Keratinocyte (primary cell): ENCODE measurements around the gene PCCA. TPM values are rescaled to one million over a fixed set of nuclear protein-coding genes. Genes with fewer than 3 reads are reported as not detected.

ENCODE experiments used
- DNase-seq: peaks from one replicate; pipeline ENCODE4 v3.0.0-alpha.2; 2011; ENCODE audit warnings: low read depth, missing footprints, low spot score
- FAIRE-seq: peaks from 2 replicates; lab custom pipeline; 2011; peaks lifted over from hg19 to GRCh38; lab: Jason Lieb, UNC
- H2AFZ ChIP-seq: 2 replicates; pipeline ENCODE4 v1.6.0; 2012; ENCODE audit warnings: low read length, control low read depth, inconsistent platforms; ENCODE audit not compliant: control insufficient read depth
- H3K27ac ChIP-seq: 2 replicates; pipeline ENCODE4 v1.5.1; 2011; ENCODE audit warnings: low read length; ENCODE audit not compliant: control insufficient read depth, insufficient read depth
- H3K27me3 ChIP-seq: 3 replicates; pipeline ENCODE4 v1.6.0; 2011; ENCODE audit warnings: low read length; ENCODE audit not compliant: control insufficient read depth, insufficient read depth; ENCODE audit errors: extremely low read depth
- H3K36me3 ChIP-seq, 2 experiments: 2 replicates in 1 of 2; 3 replicates in 1 of 2; pipeline ENCODE4 v1.5.1; 2011; ENCODE audit warnings: low read length in 2 of 2, mild to moderate bottlenecking in 1 of 2; ENCODE audit not compliant: control insufficient read depth in 2 of 2, insufficient read depth in 2 of 2; ENCODE audit errors: extremely low read depth in 1 of 2
- H3K4me1 ChIP-seq: 3 replicates; pipeline ENCODE4 v1.5.1; 2011; ENCODE audit warnings: low read length; ENCODE audit not compliant: control insufficient read depth, insufficient read depth; ENCODE audit errors: extremely low read depth
- H3K4me2 ChIP-seq: 3 replicates; pipeline ENCODE4 v1.6.0; 2011; ENCODE audit warnings: low read depth, low read length; ENCODE audit not compliant: control insufficient read depth, insufficient read depth; ENCODE audit errors: extremely low read depth
- H3K4me3 ChIP-seq, 3 experiments: fragments of 200-600 bp in 1 of 3; sonication (generic) in 1 of 3; 2 replicates in 2 of 3; 3 replicates in 1 of 3; pipeline ENCODE4 v1.5.1; 2011 to 2016; ENCODE audit warnings: low read length in 3 of 3, mild to moderate bottlenecking in 3 of 3, control low read depth in 2 of 3, inconsistent platforms in 1 of 3, low read depth in 1 of 3, mixed read lengths in 1 of 3, mixed run types in 1 of 3, moderate library complexity in 1 of 3; ENCODE audit not compliant: control insufficient read depth in 2 of 3, insufficient read depth in 2 of 3; ENCODE audit errors: extremely low read depth in 1 of 3
- H3K79me2 ChIP-seq: 2 replicates; pipeline ENCODE4 v1.6.0; 2012; ENCODE audit warnings: low read length; ENCODE audit not compliant: control insufficient read depth, insufficient read depth
- H3K9ac ChIP-seq: 3 replicates; pipeline ENCODE4 v1.6.0; 2011; ENCODE audit warnings: low read length; ENCODE audit not compliant: control insufficient read depth, insufficient read depth; ENCODE audit errors: extremely low read depth
- H3K9me1 ChIP-seq: 3 replicates; pipeline ENCODE4 v1.6.0; 2011; ENCODE audit warnings: low read length; ENCODE audit not compliant: control insufficient read depth, insufficient read depth; ENCODE audit errors: extremely low read depth
- H3K9me3 ChIP-seq: 2 replicates; pipeline ENCODE4 v1.5.1; 2012; ENCODE audit warnings: low read depth, low read length; ENCODE audit not compliant: control insufficient read depth
- H4K20me1 ChIP-seq: 3 replicates; pipeline ENCODE4 v1.6.0; 2011; ENCODE audit warnings: low read length; ENCODE audit not compliant: control insufficient read depth, insufficient read depth; ENCODE audit errors: extremely low read depth
- EZH2 ChIP-seq: IDR thresholded peaks from one replicate; pipeline ENCODE4 v1.6.1; 2012; ENCODE audit warnings: inconsistent platforms, mild to moderate bottlenecking, low read length, moderate library complexity
- dilution Hi-C: fragments of 300-500 bp; cut with MboI; formaldehyde crosslinking; loops from one replicate; pipeline ENCODE4 v1.7.0; 2020; ENCODE audit warnings: low sequenced_read_pairs; ENCODE audit not compliant: extremely low pct_ligation_motif_present
- polyA plus RNA-seq, 5 experiments: library from polyadenylated mRNA; depleted of rRNA in 3 of 5; stranded (reverse) in 3 of 5; stranded (forward) in 1 of 5; unstranded in 1 of 5; fragments of >200 nt; gene quantifications; 1 replicate in 1 of 5; 2 replicates in 3 of 5; 3 replicates in 1 of 5; pipeline versions ENCODE4 v1.2.1 to v1.2.3, GENCODE V29; 2011 to 2012; ENCODE audit warnings: missing spikeins in 2 of 5, low read depth in 1 of 5, low replicate concordance in 1 of 5
- TF ChIP-seq, protein P1 (sequence below), 3 experiments: IDR thresholded peaks in 1 of 3; conservative IDR thresholded peaks in 1 of 3; optimal IDR thresholded peaks in 1 of 3; 2 replicates in 2 of 3; 3 replicates in 1 of 3; pipeline versions ENCODE3 to v1.5.1; 2011; ENCODE audit warnings: low read length in 3 of 3, mild to moderate bottlenecking in 3 of 3, moderate library complexity in 2 of 3, control low read depth in 1 of 3, inconsistent platforms in 1 of 3; ENCODE audit not compliant: insufficient read depth in 2 of 3; ENCODE audit errors: extremely low read depth in 1 of 3

The PCCA gene
- polyA plus RNA-seq, 1 donor (not counting 4 experiments of a cell fraction or from before 2014, with no cell fraction given), result 8.1 TPM

DNA sequence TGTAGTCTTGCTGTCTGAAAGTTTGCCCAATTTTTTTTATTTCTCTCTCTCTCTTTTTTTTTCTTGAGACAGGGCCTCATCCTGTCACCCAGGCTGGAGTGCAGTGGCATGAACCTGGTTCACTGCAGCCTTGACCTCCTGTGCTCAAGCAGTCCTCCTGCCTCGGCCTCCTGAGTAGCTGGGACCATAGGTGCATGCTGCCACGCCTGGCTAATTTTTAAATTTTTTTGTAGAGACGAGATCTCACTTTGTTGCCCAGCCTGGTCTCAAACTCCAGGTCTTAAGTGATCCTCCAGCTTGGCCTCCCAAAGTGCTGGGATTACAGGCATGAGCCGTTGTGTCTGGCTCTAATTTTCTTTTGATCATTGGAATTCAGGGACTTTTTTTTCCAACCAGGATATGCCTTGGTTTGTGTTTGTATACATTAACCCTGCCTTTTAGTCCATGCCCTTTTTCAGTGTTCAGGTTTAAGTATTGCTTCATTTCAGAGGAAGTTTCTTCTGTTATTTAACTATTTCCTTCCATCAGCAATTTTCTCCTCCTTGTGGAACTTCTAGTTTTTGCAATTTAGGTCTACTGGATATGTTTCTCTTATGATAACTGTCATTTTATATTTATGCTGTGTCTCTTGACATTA is 201.4 kb downstream of the PCCA start:
- H3K4me1 ChIP-seq, result no peaks in the 10 kb centered on the region
- H4K20me1 ChIP-seq, result no peaks in the 10 kb centered on the region
- no peaks in the 10 kb centered on the region for H3K27me3 ChIP-seq
- H3K27ac ChIP-seq, result no peak overlapping the region
- no peak for FAIRE-seq
- H3K4me3 ChIP-seq, result no peak overlapping the region
- H3K79me2 ChIP-seq, result no peaks in the 10 kb centered on the region
- no peak overlapping the region for H3K4me2 ChIP-seq
- H2AFZ ChIP-seq, result no peak overlapping the region
- dilution Hi-C loops, result no loop called here
- no peak overlapping the region for H3K9ac ChIP-seq
- no peak for DNase-seq
- no peaks in the 10 kb centered on the region for H3K9me1 ChIP-seq
- no peaks in the 10 kb centered on the region for H3K36me3 ChIP-seq
- TF ChIP-seq, protein P1, sequence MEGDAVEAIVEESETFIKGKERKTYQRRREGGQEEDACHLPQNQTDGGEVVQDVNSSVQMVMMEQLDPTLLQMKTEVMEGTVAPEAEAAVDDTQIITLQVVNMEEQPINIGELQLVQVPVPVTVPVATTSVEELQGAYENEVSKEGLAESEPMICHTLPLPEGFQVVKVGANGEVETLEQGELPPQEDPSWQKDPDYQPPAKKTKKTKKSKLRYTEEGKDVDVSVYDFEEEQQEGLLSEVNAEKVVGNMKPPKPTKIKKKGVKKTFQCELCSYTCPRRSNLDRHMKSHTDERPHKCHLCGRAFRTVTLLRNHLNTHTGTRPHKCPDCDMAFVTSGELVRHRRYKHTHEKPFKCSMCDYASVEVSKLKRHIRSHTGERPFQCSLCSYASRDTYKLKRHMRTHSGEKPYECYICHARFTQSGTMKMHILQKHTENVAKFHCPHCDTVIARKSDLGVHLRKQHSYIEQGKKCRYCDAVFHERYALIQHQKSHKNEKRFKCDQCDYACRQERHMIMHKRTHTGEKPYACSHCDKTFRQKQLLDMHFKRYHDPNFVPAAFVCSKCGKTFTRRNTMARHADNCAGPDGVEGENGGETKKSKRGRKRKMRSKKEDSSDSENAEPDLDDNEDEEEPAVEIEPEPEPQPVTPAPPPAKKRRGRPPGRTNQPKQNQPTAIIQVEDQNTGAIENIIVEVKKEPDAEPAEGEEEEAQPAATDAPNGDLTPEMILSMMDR (optimal IDR thresholded peaks at IDR 0.05 in 1 of 3, IDR thresholded peaks at IDR 0.05 in 1 of 3, conservative IDR thresholded peaks at IDR 0.05 in 1 of 3; ENCODE audit: extremely low read depth in 1 of 3, insufficient read depth in 2 of 3, low read length in 3 of 3), result no peak
- no peak for TF ChIP-seq EZH2
- H3K9me3 ChIP-seq, result no peaks in the 10 kb centered on the region

DNA sequence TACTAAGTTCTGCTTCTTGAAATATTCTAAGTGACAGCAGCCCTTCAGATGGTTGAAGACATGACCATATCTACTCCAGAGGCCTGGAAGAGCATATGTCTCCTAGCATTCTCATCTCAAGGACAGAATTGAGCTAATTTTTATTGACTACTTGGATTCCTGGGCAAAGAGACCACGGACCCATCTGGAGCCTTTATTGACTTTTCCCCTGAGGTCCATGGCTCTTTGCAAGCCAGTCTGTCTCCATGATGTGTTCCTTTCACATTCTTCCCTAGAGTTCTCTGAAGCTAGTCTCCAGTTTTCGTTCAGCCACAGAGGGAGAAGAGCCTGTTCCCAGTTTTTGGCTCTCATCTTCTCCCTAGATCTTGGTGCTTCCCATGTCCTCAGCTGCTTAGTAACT is 202.7 kb downstream of the PCCA start:
- Histone ChIP-seq H3K36me3 (no peaks in the 10 kb centered on the region), H2AFZ (no peak overlapping the region), H3K9me3 (no peaks in the 10 kb centered on the region), H3K9me1 (no peaks in the 10 kb centered on the region), H3K4me3 (no peak overlapping the region), H3K4me1 (no peaks in the 10 kb centered on the region), H3K27me3 (no peaks in the 10 kb centered on the region), H3K9ac (no peak overlapping the region), H3K79me2 (no peaks in the 10 kb centered on the region), H4K20me1 (no peaks in the 10 kb centered on the region), H3K27ac (no peak overlapping the region), H3K4me2 (no peak overlapping the region)
- FAIRE-seq (no peak), DNase-seq (no peak)
- dilution Hi-C loops, result no loop called here
- TF ChIP-seq EZH2, result no peak

DNA sequence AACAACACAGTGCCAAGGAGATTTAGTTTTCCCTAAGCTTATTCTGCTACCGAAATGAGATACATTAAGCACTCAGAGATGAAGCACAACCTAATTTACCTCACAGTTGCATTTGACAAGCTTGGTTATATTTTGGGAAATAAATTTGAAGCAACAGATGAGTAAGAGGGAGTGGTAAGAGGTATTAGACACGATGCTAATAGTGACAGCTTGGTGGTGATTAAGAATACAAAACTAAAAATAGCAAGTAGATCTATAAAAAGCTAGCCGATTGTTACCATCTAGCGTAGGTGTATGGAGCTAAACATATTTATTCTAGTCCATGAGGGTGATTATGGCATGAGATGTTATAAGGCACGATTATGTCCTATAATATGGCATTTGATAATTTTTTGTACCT is 208.5 kb downstream of the PCCA start:
- Histone ChIP-seq H3K4me3 (no peak overlapping the region), H2AFZ (no peak overlapping the region), H3K9ac (no peak overlapping the region), H4K20me1 (no peaks in the 10 kb centered on the region), H3K27me3 (no peaks in the 10 kb centered on the region), H3K9me1 (no peaks in the 10 kb centered on the region), H3K36me3 (no peaks in the 10 kb centered on the region), H3K4me1 (no peaks in the 10 kb centered on the region), H3K9me3 (no peaks in the 10 kb centered on the region), H3K4me2 (no peak overlapping the region), H3K27ac (no peak overlapping the region), H3K79me2 (no peaks in the 10 kb centered on the region)
- TF ChIP-seq EZH2, result no peak
- TF ChIP-seq, protein P1 (optimal IDR thresholded peaks at IDR 0.05 in 1 of 3, IDR thresholded peaks at IDR 0.05 in 1 of 3, conservative IDR thresholded peaks at IDR 0.05 in 1 of 3; ENCODE audit: extremely low read depth in 1 of 3, insufficient read depth in 2 of 3, low read length in 3 of 3), result no peak
- DNase-seq, result no peak
- FAIRE-seq, result no peak
- dilution Hi-C loops, result no loop called here
